ENCODE results near the gene POC5.

POC5 gene

DNA sequence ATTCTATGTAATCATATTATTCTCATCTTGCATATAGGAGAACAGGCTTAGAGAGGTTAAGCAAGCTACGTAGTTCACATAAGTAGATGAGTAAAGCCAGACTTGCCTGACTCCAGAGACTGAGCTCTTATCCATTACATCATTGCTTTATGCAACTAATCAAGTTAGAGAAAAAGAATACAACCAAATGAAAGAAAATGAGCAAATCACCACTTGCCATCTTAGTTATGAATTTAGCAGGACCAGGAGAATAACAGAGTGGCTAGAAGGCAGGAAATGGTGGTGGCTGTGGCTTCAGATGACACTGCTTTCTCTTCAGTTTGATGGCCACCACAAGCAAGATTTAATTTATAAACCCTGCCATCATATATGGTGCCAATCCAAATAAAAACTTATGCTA lies 26.6 kb downstream of the POC5 start:
- TF ChIP-seq, protein P1, sequence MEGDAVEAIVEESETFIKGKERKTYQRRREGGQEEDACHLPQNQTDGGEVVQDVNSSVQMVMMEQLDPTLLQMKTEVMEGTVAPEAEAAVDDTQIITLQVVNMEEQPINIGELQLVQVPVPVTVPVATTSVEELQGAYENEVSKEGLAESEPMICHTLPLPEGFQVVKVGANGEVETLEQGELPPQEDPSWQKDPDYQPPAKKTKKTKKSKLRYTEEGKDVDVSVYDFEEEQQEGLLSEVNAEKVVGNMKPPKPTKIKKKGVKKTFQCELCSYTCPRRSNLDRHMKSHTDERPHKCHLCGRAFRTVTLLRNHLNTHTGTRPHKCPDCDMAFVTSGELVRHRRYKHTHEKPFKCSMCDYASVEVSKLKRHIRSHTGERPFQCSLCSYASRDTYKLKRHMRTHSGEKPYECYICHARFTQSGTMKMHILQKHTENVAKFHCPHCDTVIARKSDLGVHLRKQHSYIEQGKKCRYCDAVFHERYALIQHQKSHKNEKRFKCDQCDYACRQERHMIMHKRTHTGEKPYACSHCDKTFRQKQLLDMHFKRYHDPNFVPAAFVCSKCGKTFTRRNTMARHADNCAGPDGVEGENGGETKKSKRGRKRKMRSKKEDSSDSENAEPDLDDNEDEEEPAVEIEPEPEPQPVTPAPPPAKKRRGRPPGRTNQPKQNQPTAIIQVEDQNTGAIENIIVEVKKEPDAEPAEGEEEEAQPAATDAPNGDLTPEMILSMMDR (IDR thresholded peaks at IDR 0.05; ENCODE audit: control extremely low read depth, extremely low read depth, low read depth, missing control alignments) = no peak
- CTCF ChIA-PET = interaction anchor here (1.7 to 1.8 kb wide), 2 partner anchors 10 to 13 kb away, joined by 6 to 13 read pairs; no protein-coding TSS in a partner anchor
- POLR2A ChIA-PET = no interaction called here
- DNase-seq (ENCODE audit: extremely low spot score) = no peak

DNA sequence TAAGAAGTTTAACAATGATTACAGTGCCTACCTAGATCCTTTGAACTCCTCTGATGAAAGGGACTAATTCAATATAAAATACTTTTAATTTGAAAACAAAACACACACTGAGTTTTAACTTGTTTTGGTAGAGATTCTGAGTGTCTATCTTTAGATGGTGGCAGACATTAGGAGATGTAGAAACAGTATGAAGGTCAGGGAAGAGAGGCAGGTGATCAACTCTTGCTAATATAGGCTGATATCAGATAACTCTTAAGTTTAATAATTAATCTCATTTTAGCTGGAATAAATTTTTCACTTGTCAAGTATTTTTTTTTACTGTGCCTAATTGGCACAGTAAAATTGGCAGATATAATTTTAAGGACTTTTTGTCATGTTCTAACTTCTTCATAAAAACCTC lies 30.8 kb downstream of the POC5 start:
- CTCF ChIA-PET = no interaction called here
- POLR2A ChIA-PET = no interaction called here

DNA sequence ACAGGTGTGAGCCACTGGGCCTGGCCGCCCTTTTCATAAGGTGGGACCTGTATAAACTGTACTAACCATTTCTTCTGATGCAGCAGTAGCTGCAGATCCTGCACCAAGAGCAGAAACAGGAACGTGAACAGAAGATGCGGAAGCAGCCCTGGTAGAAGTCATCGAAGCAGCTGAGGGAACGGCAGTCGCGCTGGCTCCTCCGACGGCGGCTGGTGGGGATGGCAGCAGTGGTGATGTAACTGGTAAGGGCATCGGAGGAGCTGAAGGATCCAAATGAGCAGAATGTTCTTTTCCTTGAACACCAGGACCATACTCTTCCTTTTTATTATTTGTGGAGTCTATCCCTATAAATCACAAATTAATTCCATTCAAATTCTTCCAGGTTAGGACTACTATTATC lies 32.1 kb downstream of the POC5 start:
- CTCF ChIA-PET = interaction anchor here (1.5 to 2.3 kb wide), 2 partner anchors 9 to 448 kb away, joined by 3 to 8 read pairs; partner anchors contain the start of gene ANKRD31
- no peak for DNase-seq (ENCODE audit: extremely low spot score)
- POLR2A ChIA-PET = interaction anchor here (0.7 kb wide), 2 partner anchors 82 to 180 kb away, joined by 3 read pairs; no protein-coding TSS in a partner anchor
- TF ChIP-seq, protein P1 (IDR thresholded peaks at IDR 0.05; ENCODE audit: control extremely low read depth, extremely low read depth, low read depth, missing control alignments) = no peak

More for the DNA sequence above, 30.8 kb downstream of the POC5 start:
- no peak for DNase-seq (ENCODE audit: extremely low spot score)
- TF ChIP-seq, protein P1 (IDR thresholded peaks at IDR 0.05; ENCODE audit: control extremely low read depth, extremely low read depth, low read depth, missing control alignments) = no peak

DNA sequence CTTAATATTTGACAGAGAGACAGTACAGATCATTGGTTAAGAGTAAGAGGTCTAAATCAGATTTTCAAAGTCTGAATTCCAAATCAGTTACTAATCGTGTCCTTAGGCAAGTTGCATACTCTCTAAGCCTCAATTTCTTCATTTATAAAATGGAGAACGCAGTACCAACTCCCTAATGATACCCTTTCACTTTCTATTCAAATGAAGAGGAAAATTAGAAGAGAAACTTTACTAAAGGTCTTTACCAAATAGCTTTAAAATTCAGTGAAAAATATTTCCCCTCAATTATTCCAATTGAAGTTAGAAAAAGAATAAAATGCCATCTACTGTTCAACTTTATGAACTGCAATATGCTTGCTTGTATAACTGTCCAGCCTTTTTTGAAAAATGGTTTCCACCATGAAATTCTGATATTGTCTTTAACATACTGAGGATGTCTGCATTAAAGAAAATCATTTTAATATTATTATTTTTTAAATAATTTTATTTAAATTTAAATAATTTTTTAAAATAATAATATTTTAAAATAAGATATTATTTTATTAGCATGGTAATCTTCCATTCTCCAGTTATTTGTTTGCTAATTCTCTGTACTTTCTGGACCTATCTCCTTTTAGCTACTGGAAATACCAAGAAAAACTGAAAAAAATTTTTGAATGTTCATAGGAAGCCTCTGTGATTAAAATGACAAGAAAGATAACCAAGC lies 36.0 kb downstream of the POC5 start:
- CTCF ChIA-PET = interaction anchor here (0.7 to 7.7 kb wide), 24 partner anchors 9 to 631 kb away, joined by 3 to 72 read pairs (median 4); partner anchors contain the start of genes ANKRD31, HMGCR, POC5 and POLK
- POLR2A ChIA-PET = no interaction called here
- peak; percentile 29 for DNase-seq (ENCODE audit: extremely low spot score)
- TF ChIP-seq, protein P1 (IDR thresholded peaks at IDR 0.05; ENCODE audit: control extremely low read depth, extremely low read depth, low read depth, missing control alignments) = peak; percentile 58

DNA sequence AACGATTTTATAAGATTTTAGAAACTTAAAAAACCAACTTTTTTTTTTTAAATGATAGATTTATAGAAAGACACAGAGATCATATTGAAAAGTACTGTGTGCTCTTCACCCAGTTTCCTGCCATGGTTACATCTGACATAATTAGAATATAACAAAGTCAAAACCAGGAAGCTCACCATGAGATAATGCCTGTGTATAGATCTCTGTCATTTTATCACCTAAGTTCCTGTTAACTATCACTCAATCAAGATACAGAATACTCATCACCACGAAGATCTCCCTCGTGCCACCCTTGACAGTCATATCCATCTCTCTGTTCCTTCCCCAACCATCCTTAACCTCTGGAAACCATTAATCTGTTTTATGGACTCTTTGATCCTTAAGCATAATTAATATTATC lies 39.1 kb downstream of the POC5 start:
- ChIA-PET POLR2A (no interaction called here), CTCF (interaction anchor here (1.0 to 7.7 kb wide), 3 partner anchors 11 to 441 kb away, joined by 6 to 72 read pairs (median 17); partner anchors contain the start of gene ANKRD31)
- TF ChIP-seq, protein P1 (IDR thresholded peaks at IDR 0.05; ENCODE audit: control extremely low read depth, extremely low read depth, low read depth, missing control alignments) = no peak
- DNase-seq (ENCODE audit: extremely low spot score) = no peak

DNA sequence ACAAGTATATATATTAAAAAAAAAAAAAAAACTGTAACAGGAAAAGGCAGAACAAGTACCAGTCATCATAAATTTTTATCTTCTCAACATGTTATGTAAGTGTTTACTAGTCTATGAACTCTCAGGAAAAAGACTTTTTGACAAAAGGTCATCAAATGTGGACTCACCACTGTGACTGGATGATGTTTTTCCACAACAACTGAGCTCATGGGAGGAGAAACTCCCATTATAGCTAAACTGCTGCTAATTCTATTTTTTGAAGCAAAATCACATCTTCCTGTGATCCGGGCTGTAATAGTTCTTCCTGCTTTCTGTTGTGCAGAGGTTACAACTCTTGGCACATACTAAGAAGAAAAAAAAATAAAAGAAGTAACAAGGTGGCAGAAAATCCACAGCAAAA lies 39.6 kb downstream of the POC5 start:
- DNase-seq (ENCODE audit: extremely low spot score) = no peak
- CTCF ChIA-PET = interaction anchor here (1.0 to 7.7 kb wide), 3 partner anchors 11 to 441 kb away, joined by 6 to 72 read pairs (median 17); partner anchors contain the start of gene ANKRD31
- TF ChIP-seq, protein P1 (IDR thresholded peaks at IDR 0.05; ENCODE audit: control extremely low read depth, extremely low read depth, low read depth, missing control alignments) = no peak
- POLR2A ChIA-PET = no interaction called here

All from GM10248 (cell line).